ENCODE results near the gene STRADB. TPM values are rescaled to one million over a fixed set of nuclear protein-coding genes. Genes with fewer than 3 reads are reported as not detected.

The STRADB gene
- total RNA-seq, 1 experiment from 2014 or later, result 17.4 TPM

DNA sequence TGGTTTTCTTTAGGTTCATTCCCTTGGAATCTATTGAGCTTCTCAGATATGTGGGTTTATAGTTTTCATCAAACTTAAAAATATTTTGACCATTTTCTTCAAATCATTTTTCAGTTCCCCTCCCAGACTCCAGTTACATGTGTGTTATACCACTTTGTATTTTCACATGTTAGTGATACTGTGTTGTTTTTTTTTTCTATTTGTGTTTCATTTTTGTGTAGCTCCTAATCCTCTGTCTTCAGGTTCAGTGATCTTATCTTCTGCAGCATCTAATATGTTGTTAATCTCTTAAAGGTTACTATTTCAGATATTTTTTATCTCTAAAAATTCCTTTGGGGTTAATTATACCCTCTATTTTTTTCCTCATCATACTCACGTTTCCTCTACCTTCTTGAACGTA lies 51.2 kb downstream of the STRADB start:
- H3K9ac ChIP-seq (ENCODE audit: low read length), result no peak overlapping the region
- H3K4me3 ChIP-seq (replicated peaks in 1 of 2; ENCODE audit: low read depth in 1 of 2, low read length in 2 of 2), result no peak overlapping the region
- H3K79me2 ChIP-seq (ENCODE audit: insufficient read depth, low read length), result no peaks in the 10 kb centered on the region
- intact Hi-C loops (cut with micrococcal nuclease), result no loop called here
- H3K4me2 ChIP-seq (ENCODE audit: low read length), result no peak overlapping the region
- no peaks in the 10 kb centered on the region; the same call in 1 of the 2 replicates for H3K9me2 ChIP-seq (ENCODE audit: insufficient read depth)
- ChIA-PET RAD21 (ENCODE audit: low non-redundant PET in 1 of 2, low total read pairs in 2 of 2, uncharacterized antibody in 2 of 2, unreplicated experiment in 2 of 2) (no interaction called here), CTCF (no interaction called here), POLR2A (no interaction called here)
- DNase-seq (ENCODE audit: low read depth, low spot score), result no peak
- no TSS peak for BruUV-seq (replicated peaks)
- no peak overlapping the region for H2AFZ ChIP-seq (ENCODE audit: low read depth, low read length, poor library complexity, severe bottlenecking)
- H3K27me3 ChIP-seq (ENCODE audit: insufficient read depth, low read length), result no peaks in the 10 kb centered on the region
- H4K20me1 ChIP-seq (ENCODE audit: insufficient read depth), result no peaks in the 10 kb centered on the region
- ATAC-seq, result no peak
- H3K36me3 ChIP-seq (ENCODE audit: control insufficient read depth in 1 of 2, insufficient read depth in 2 of 2, low read length in 2 of 2), result no peaks in the 10 kb centered on the region
- TF ChIP-seq CBX3 (IDR thresholded peaks at IDR 0.05; ENCODE audit: low read depth) (no peak; the same call in 1 of the 2 replicates), SRF (IDR thresholded peaks at IDR 0.05; ENCODE audit: low read depth) (no peak)
- peaks cover 4 to 6% of the 10 kb centered on the region in 2 experiments; a peak in 2 of 4 replicates for H3K9me3 ChIP-seq (ENCODE audit: control insufficient read depth in 1 of 2, insufficient read depth in 1 of 2, low read depth in 1 of 2, low read length in 2 of 2)
- no peak overlapping the region for H3K27ac ChIP-seq (ENCODE audit: low read depth, low read length)
- no peaks in the 10 kb centered on the region for H3K4me1 ChIP-seq (ENCODE audit: control insufficient read depth in 1 of 2, insufficient read depth in 2 of 2, low read length in 2 of 2)

GRCh38 chr2:201507725-201508124 lies 56.2 kb downstream of the STRADB start:
- ChIA-PET RAD21 (ENCODE audit: low non-redundant PET in 1 of 2, low total read pairs in 2 of 2, uncharacterized antibody in 2 of 2, unreplicated experiment in 2 of 2) (no interaction called here), CTCF (no interaction called here), POLR2A (no interaction called here)
- no peak overlapping the region for H3K4me3 ChIP-seq (replicated peaks in 1 of 2; ENCODE audit: low read depth in 1 of 2, low read length in 2 of 2)
- H3K9ac ChIP-seq (ENCODE audit: low read length), result no peak overlapping the region
- no peak overlapping the region for H3K4me2 ChIP-seq (ENCODE audit: low read length)
- intact Hi-C loops (cut with micrococcal nuclease), result no loop called here
- no peaks in the 10 kb centered on the region for H3K9me2 ChIP-seq (ENCODE audit: insufficient read depth)
- no peaks in the 10 kb centered on the region for H3K27me3 ChIP-seq (ENCODE audit: insufficient read depth, low read length)
- BruUV-seq (replicated peaks), result no TSS peak
- H3K4me1 ChIP-seq (ENCODE audit: control insufficient read depth in 1 of 2, insufficient read depth in 2 of 2, low read length in 2 of 2), result no peaks in the 10 kb centered on the region
- TF ChIP-seq SIN3A (IDR thresholded peaks at IDR 0.05; ENCODE audit: low read depth), result no peak
- TF ChIP-seq CEBPB (IDR thresholded peaks at IDR 0.05; ENCODE audit: low read depth), result no peak
- TF ChIP-seq SP1 (IDR thresholded peaks at IDR 0.05; ENCODE audit: low read depth), result no peak
- no peak for TF ChIP-seq RAD21 (IDR thresholded peaks at IDR 0.05; ENCODE audit: low read depth)
- no peak for TF ChIP-seq YY1 (IDR thresholded peaks at IDR 0.05; ENCODE audit: extremely low read depth, insufficient replicate concordance, low read depth, low read length)
- TF ChIP-seq TCF7L2 (IDR thresholded peaks at IDR 0.05; ENCODE audit: borderline replicate concordance, extremely low read depth, insufficient read depth, insufficient read length), result no peak
- no peak for TF ChIP-seq JUND (IDR thresholded peaks at IDR 0.05)
- no peak for TF ChIP-seq CBX3 (IDR thresholded peaks at IDR 0.05; ENCODE audit: low read depth)
- TF ChIP-seq EZH2phosphoT487 (IDR thresholded peaks at IDR 0.05; ENCODE audit: borderline replicate concordance), result no peak
- TF ChIP-seq ZNF274 (IDR thresholded peaks at IDR 0.05; ENCODE audit: low read depth, low read length), result no peak
- TF ChIP-seq ELF1 (IDR thresholded peaks at IDR 0.05; ENCODE audit: borderline replicate concordance, low read depth), result no peak
- ATAC-seq (no peak), DNase-seq (ENCODE audit: low read depth, low spot score) (no peak)
- peaks cover 2 to 6% of the 10 kb centered on the region in 2 experiments; a peak in 1 of 4 replicates for H3K9me3 ChIP-seq (ENCODE audit: control insufficient read depth in 1 of 2, insufficient read depth in 1 of 2, low read depth in 1 of 2, low read length in 2 of 2)
- H3K27ac ChIP-seq (ENCODE audit: low read depth, low read length), result no peak overlapping the region
- H2AFZ ChIP-seq (ENCODE audit: low read depth, low read length, poor library complexity, severe bottlenecking), result no peak overlapping the region
- H3K36me3 ChIP-seq (ENCODE audit: control insufficient read depth in 1 of 2, insufficient read depth in 2 of 2, low read length in 2 of 2), result no peaks in the 10 kb centered on the region
- no peaks in the 10 kb centered on the region for H3K79me2 ChIP-seq (ENCODE audit: insufficient read depth, low read length)
- H4K20me1 ChIP-seq (ENCODE audit: insufficient read depth), result no peaks in the 10 kb centered on the region

Data from HCT116 (cell line).